ENCODE data around the gene CYP11A1. TPM values are rescaled to one million over a fixed set of nuclear protein-coding genes. Genes with fewer than 3 reads are reported as not detected.

The CYP11A1 gene
- total RNA-seq, 4 donors from 2014 or later, result 0.15 to 2.5 (median 0.67) TPM

DNA sequence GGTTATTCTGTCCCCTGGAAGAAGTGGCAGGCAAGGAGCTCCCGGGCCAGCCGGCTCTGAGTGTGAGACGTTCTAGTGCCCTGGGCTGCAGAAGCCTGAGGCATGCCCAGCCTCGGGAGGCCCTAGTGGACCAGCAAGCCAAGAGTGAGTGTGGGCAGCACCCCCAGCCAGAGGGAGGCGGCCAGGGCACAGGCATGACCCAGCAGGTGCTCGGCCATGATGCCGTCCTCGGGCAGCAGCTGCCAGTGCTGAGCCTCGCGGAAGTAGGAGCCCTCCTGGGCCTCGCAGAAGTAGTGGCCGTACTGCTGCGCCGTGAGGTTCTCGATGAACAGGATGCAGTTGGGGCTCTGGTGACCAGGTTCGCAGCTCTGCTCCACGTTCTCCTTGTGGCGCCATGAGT lies 43.1 kb upstream of the CYP11A1 start:
- Histone ChIP-seq H3K36me3 (no peaks in the 10 kb centered on the region), H3K27ac (no peak overlapping the region), H3K4me1 (no peaks in the 10 kb centered on the region), H3K4me3 (no peak overlapping the region), H3K27me3 (no peaks in the 10 kb centered on the region), H3K9me3 (no peaks in the 10 kb centered on the region)
- DNase-seq (no peak), ATAC-seq (no peak)
- TF ChIP-seq CTCF (IDR thresholded peaks at IDR 0.05 in 4 of 5, conservative IDR thresholded peaks at IDR 0.05 in 1 of 5) (no peak), POLR2A (IDR thresholded peaks at IDR 0.05) (no peak)
- in situ Hi-C loops (cut with MboI; ENCODE audit: low sequenced_read_pairs in 4 of 4), result no loop called here
- intact Hi-C loops (cut with DNase I; ENCODE audit: low total_unique reads), result no loop called here

GRCh38 chr15:74409225-74409624 lies 41.8 kb upstream of the CYP11A1 start:
- DNase-seq (no peak), ATAC-seq (no peak)
- intact Hi-C loops (cut with DNase I; ENCODE audit: low total_unique reads), result no loop called here
- Histone ChIP-seq H3K9me3 (no peaks in the 10 kb centered on the region), H3K4me1 (no peaks in the 10 kb centered on the region), H3K27ac (no peak overlapping the region), H3K27me3 (no peaks in the 10 kb centered on the region), H3K4me3 (no peak overlapping the region), H3K36me3 (no peaks in the 10 kb centered on the region)
- no peak for TF ChIP-seq CTCF (IDR thresholded peaks at IDR 0.05 in 4 of 5, conservative IDR thresholded peaks at IDR 0.05 in 1 of 5)
- no peak for TF ChIP-seq POLR2A (IDR thresholded peaks at IDR 0.05)
- in situ Hi-C loops (cut with MboI; ENCODE audit: low sequenced_read_pairs in 4 of 4), result no loop called here

GRCh38 chr15:74408815-74409214 lies 41.4 kb upstream of the CYP11A1 start:
- intact Hi-C loops (cut with DNase I; ENCODE audit: low total_unique reads), result no loop called here
- no peak overlapping the region for H3K27ac ChIP-seq
- no peaks in the 10 kb centered on the region for H3K4me1 ChIP-seq
- H3K36me3 ChIP-seq, result no peaks in the 10 kb centered on the region
- no peak for DNase-seq
- H3K9me3 ChIP-seq, result no peaks in the 10 kb centered on the region
- no peak for TF ChIP-seq POLR2A (IDR thresholded peaks at IDR 0.05)
- no peak for TF ChIP-seq CTCF (IDR thresholded peaks at IDR 0.05 in 4 of 5, conservative IDR thresholded peaks at IDR 0.05 in 1 of 5)
- no peak overlapping the region for H3K4me3 ChIP-seq
- no peak for ATAC-seq
- no peaks in the 10 kb centered on the region for H3K27me3 ChIP-seq
- in situ Hi-C loops (cut with MboI; ENCODE audit: low sequenced_read_pairs in 4 of 4), result no loop called here

GRCh38 chr15:74408385-74408784 lies 40.9 kb upstream of the CYP11A1 start:
- ATAC-seq, result no peak
- in situ Hi-C loops (cut with MboI; ENCODE audit: low sequenced_read_pairs in 4 of 4), result no loop called here

More at GRCh38 chr15:74408385-74408784, 40.9 kb upstream of the CYP11A1 start:
- no peak overlapping the region for H3K4me3 ChIP-seq
- H3K4me1 ChIP-seq, result no peaks in the 10 kb centered on the region
- intact Hi-C loops (cut with DNase I; ENCODE audit: low total_unique reads), result no loop called here
- H3K27ac ChIP-seq, result no peak overlapping the region
- TF ChIP-seq POLR2A (IDR thresholded peaks at IDR 0.05) (no peak), CTCF (IDR thresholded peaks at IDR 0.05 in 4 of 5, conservative IDR thresholded peaks at IDR 0.05 in 1 of 5) (no peak)
- no peaks in the 10 kb centered on the region for H3K27me3 ChIP-seq
- no peaks in the 10 kb centered on the region for H3K36me3 ChIP-seq
- no peaks in the 10 kb centered on the region for H3K9me3 ChIP-seq
- no peak for DNase-seq

Data from gastrocnemius medialis (tissue), 4 donors.